GM18873 (cell line): ENCODE results near the gene DPRX.

ENCODE experiments used
- ATAC-seq: cut with Tn5 transposase; IDR thresholded peaks from one replicate; pipeline ENCODE4 v1.9.1; 2021; ENCODE audit warnings: mild to moderate bottlenecking, moderate library complexity, moderate number of reproducible peaks; ENCODE audit not compliant: unreplicated experiment, low FRiP score

The DPRX gene

GRCh38 chr19:53631949-53632407 lies at the start of gene DPRX:
Gene DPRX (plus strand): TSS chr19:53631999. CDS start chr19:53632107, 108 bp downstream.
- no peak for ATAC-seq

GRCh38 chr19:53583181-53583580 lies 48.6 kb upstream of the DPRX start:
- ATAC-seq: no peak

GRCh38 chr19:53586277-53586691 lies 45.5 kb upstream of the DPRX start:
- ATAC-seq: no peak

GRCh38 chr19:53594811-53595509 lies 36.8 kb upstream of the DPRX start:
- no peak for ATAC-seq

- ATAC-seq: no peak
Measured at GRCh38 chr19:53595510-53595867, 36.3 kb upstream of the DPRX start.

- no peak for ATAC-seq
Measured at GRCh38 chr19:53596056-53596455, 35.7 kb upstream of the DPRX start.

- ATAC-seq: no peak
Measured at GRCh38 chr19:53597023-53597422, 34.8 kb upstream of the DPRX start.

- no peak for ATAC-seq
Measured at GRCh38 chr19:53598361-53598760, 33.4 kb upstream of the DPRX start.

GRCh38 chr19:53600217-53600616 lies 31.6 kb upstream of the DPRX start:
- ATAC-seq: no peak

GRCh38 chr19:53606031-53606430 lies 25.8 kb upstream of the DPRX start:
- no peak for ATAC-seq

- no peak for ATAC-seq
Measured at GRCh38 chr19:53608381-53608780, 23.4 kb upstream of the DPRX start.

GRCh38 chr19:53612762-53613526 lies 18.9 kb upstream of the DPRX start:
- ATAC-seq: no peak

- no peak for ATAC-seq
Measured at GRCh38 chr19:53621885-53622740, 9.7 kb upstream of the DPRX start.

- no peak for ATAC-seq
Measured at GRCh38 chr19:53624771-53625545, 6.8 kb upstream of the DPRX start.

GRCh38 chr19:53626486-53626885 lies 5.3 kb upstream of the DPRX start:
- ATAC-seq: no peak

GRCh38 chr19:53626976-53627375 lies 4.8 kb upstream of the DPRX start:
- ATAC-seq: no peak

GRCh38 chr19:53634768-53635167 lies 3.0 kb downstream of the DPRX start:
- no peak for ATAC-seq

GRCh38 chr19:53639471-53639870 lies 7.7 kb downstream of the DPRX start:
- ATAC-seq: no peak

- ATAC-seq: no peak
Measured at GRCh38 chr19:53642381-53643099, 10.7 kb downstream of the DPRX start.
